Measurements from ENCODE around the gene PRKAG3. TPM values are rescaled to one million over a fixed set of nuclear protein-coding genes. Genes with fewer than 3 reads are reported as not detected.
A peak's percentile ranks its signal among the peaks of the same experiment; 100 is the strongest.

PRKAG3 gene
- total RNA-seq, 1 donor from 2014 or later, result not detected

- Mint-ChIP-seq H3K4me3 (ENCODE audit: low read depth) (no peak overlapping the region), H3K27ac (no peak overlapping the region), H3K36me3 (ENCODE audit: insufficient read depth) (peaks cover 9% of the 10 kb centered on the region), H3K4me1 (ENCODE audit: low read depth) (peaks cover 29% of the 10 kb centered on the region), H3K9me3 (ENCODE audit: low read depth) (peaks cover 11% of the 10 kb centered on the region), H3K27me3 (no peaks in the 10 kb centered on the region)
- TF ChIP-seq CTCF (IDR thresholded peaks at IDR 0.05; ENCODE audit: unreplicated experiment), result no peak
- DNase-seq (ENCODE audit: low spot score, unreplicated experiment), result no peak
Measured at GRCh38 chr2:218802386-218802994, 29.1 kb downstream of the PRKAG3 start.

GRCh38 chr2:218799990-218800389 lies 31.6 kb downstream of the PRKAG3 start:
- H3K27ac Mint-ChIP-seq, result peak overlapping the region; percentile 84
- no peaks in the 10 kb centered on the region for H3K27me3 Mint-ChIP-seq
- no peak for DNase-seq (ENCODE audit: low spot score, unreplicated experiment)
- H3K9me3 Mint-ChIP-seq (ENCODE audit: low read depth), result peaks cover 8% of the 10 kb centered on the region
- no peak for TF ChIP-seq CTCF (IDR thresholded peaks at IDR 0.05; ENCODE audit: unreplicated experiment)
- H3K4me1 Mint-ChIP-seq (ENCODE audit: low read depth), result peaks cover 37% of the 10 kb centered on the region
- H3K4me3 Mint-ChIP-seq (ENCODE audit: low read depth), result no peak overlapping the region
- H3K36me3 Mint-ChIP-seq (ENCODE audit: insufficient read depth), result peaks cover 7% of the 10 kb centered on the region

- TF ChIP-seq CTCF (IDR thresholded peaks at IDR 0.05; ENCODE audit: unreplicated experiment), result no peak
- Mint-ChIP-seq H3K4me3 (ENCODE audit: low read depth) (peak overlapping the region; percentile 30), H3K4me1 (ENCODE audit: low read depth) (peaks cover 44% of the 10 kb centered on the region), H3K9me3 (ENCODE audit: low read depth) (no peaks in the 10 kb centered on the region), H3K27me3 (no peaks in the 10 kb centered on the region), H3K27ac (peak overlapping the region; percentile 84), H3K36me3 (ENCODE audit: insufficient read depth) (no peaks in the 10 kb centered on the region)
- DNase-seq (ENCODE audit: low spot score, unreplicated experiment), result no peak
Measured at GRCh38 chr2:218798767-218799504, 32.7 kb downstream of the PRKAG3 start.

- no peak overlapping the region for H3K27ac Mint-ChIP-seq
- no peak for DNase-seq (ENCODE audit: low spot score, unreplicated experiment)
- no peaks in the 10 kb centered on the region for H3K27me3 Mint-ChIP-seq
- H3K36me3 Mint-ChIP-seq (ENCODE audit: insufficient read depth), result no peaks in the 10 kb centered on the region
- H3K4me3 Mint-ChIP-seq (ENCODE audit: low read depth), result no peak overlapping the region
- no peak for TF ChIP-seq CTCF (IDR thresholded peaks at IDR 0.05; ENCODE audit: unreplicated experiment)
- H3K9me3 Mint-ChIP-seq (ENCODE audit: low read depth), result no peaks in the 10 kb centered on the region
- peaks cover 39% of the 10 kb centered on the region for H3K4me1 Mint-ChIP-seq (ENCODE audit: low read depth)
Measured at GRCh38 chr2:218796691-218797090, 34.9 kb downstream of the PRKAG3 start.

- Mint-ChIP-seq H3K9me3 (ENCODE audit: low read depth) (no peaks in the 10 kb centered on the region), H3K4me3 (ENCODE audit: low read depth) (no peak overlapping the region), H3K27ac (no peak overlapping the region), H3K27me3 (no peaks in the 10 kb centered on the region), H3K36me3 (ENCODE audit: insufficient read depth) (peaks cover 4% of the 10 kb centered on the region), H3K4me1 (ENCODE audit: low read depth) (peaks cover 18% of the 10 kb centered on the region)
- no peak for TF ChIP-seq CTCF (IDR thresholded peaks at IDR 0.05; ENCODE audit: unreplicated experiment)
- DNase-seq (ENCODE audit: low spot score, unreplicated experiment), result no peak
Measured at GRCh38 chr2:218792433-218792832, 39.2 kb downstream of the PRKAG3 start.
